Measurements from ENCODE around the gene BAZ1B. TPM values are rescaled to one million over a fixed set of nuclear protein-coding genes. Genes with fewer than 3 reads are reported as not detected.
"Not testable (repeated sequence)": the region's sequence is repeated elsewhere in the genome, so short reads cannot be mapped to it uniquely, and the experiment has no call there.

The BAZ1B gene, protein sequence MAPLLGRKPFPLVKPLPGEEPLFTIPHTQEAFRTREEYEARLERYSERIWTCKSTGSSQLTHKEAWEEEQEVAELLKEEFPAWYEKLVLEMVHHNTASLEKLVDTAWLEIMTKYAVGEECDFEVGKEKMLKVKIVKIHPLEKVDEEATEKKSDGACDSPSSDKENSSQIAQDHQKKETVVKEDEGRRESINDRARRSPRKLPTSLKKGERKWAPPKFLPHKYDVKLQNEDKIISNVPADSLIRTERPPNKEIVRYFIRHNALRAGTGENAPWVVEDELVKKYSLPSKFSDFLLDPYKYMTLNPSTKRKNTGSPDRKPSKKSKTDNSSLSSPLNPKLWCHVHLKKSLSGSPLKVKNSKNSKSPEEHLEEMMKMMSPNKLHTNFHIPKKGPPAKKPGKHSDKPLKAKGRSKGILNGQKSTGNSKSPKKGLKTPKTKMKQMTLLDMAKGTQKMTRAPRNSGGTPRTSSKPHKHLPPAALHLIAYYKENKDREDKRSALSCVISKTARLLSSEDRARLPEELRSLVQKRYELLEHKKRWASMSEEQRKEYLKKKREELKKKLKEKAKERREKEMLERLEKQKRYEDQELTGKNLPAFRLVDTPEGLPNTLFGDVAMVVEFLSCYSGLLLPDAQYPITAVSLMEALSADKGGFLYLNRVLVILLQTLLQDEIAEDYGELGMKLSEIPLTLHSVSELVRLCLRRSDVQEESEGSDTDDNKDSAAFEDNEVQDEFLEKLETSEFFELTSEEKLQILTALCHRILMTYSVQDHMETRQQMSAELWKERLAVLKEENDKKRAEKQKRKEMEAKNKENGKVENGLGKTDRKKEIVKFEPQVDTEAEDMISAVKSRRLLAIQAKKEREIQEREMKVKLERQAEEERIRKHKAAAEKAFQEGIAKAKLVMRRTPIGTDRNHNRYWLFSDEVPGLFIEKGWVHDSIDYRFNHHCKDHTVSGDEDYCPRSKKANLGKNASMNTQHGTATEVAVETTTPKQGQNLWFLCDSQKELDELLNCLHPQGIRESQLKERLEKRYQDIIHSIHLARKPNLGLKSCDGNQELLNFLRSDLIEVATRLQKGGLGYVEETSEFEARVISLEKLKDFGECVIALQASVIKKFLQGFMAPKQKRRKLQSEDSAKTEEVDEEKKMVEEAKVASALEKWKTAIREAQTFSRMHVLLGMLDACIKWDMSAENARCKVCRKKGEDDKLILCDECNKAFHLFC (N-terminal part only)
- 10 to 100 TPM; 76.0 to 90.8 TPM for total RNA-seq

DNA sequence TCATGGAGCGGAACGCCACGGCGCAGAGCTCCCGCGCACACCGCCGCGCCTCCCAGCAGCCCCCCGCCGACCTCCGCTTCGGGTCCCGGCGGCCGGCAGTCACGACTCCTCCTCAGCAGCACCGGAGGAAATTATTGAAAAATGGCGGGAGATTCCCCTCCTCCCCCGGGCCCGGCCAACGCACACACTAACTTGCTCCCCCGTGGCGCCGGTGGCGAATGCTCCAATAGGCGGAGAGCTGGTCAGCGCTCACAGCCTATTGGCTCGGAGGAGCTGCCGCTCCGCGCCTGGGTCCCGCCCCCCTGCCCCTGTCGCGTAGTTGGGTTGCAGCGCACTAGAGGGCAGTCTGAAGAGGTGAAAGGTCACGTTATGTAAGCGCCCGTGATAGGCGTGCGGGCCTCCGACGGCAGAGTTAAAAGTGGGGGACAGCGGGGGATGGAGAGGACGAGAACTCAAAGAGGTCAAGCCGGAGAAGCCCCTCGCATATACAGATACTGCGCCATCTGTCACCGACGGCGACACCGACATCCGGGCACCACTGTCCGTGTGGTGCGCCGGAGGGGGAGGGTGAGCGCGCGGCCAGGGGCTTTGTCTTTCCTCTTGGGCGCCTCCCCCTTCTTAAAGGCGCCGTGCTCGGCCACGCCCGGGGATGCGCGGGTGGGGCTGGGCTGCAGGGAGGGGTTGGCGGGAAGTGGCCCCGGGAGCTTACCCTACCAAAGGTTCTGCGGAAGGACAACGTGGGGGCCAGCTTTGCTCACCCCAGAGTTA lies at the start of gene BAZ1B:
Gene BAZ1B (minus strand): TSS at position 189 of the 768 bp plus-strand sequence. CDS start 360 bp downstream, outside the sequence.
- peak within 1 kb of the TSS; percentile 88 to 99 for H3K27ac Mint-ChIP-seq
- peaks cover 26 to 37% of the 10 kb centered on the region in 2 donors for H3K36me3 Mint-ChIP-seq
- DNase-seq (ENCODE audit: low spot score in 2 of 2): peak; percentile 95 to 98
- ATAC-seq: peak; percentile 94 to 95
- no peaks in the 10 kb centered on the region for H3K9me3 Mint-ChIP-seq

DNA sequence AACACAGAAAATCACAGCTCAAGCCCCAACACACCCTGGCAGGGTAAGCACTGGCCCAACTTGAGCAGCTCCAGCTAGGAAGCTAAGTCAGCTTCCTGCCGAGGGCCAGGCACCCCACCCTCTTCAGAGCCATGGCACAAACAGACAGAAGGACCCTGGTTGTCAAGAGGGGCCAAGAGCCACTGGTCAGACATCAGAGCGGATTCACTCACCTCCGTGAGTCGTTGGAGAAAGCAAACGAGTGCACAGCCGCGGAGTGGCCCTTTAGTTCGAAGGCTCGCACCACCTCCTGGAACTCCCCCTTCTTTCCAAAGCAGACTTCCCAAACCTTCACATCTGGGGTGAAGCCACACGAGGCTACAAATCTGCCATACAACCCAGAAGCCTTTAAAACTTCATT lies 48.9 kb upstream of the BAZ1B start:
- ATAC-seq (no peak), DNase-seq (ENCODE audit: low spot score in 2 of 2) (no peak)
- peak overlapping the region in 1 of 2 donors; percentile 61 for H3K27ac Mint-ChIP-seq
- H3K9me3 Mint-ChIP-seq: no peaks in the 10 kb centered on the region
- H3K36me3 Mint-ChIP-seq: peaks cover 9 to 21% of the 10 kb centered on the region in 2 donors

DNA sequence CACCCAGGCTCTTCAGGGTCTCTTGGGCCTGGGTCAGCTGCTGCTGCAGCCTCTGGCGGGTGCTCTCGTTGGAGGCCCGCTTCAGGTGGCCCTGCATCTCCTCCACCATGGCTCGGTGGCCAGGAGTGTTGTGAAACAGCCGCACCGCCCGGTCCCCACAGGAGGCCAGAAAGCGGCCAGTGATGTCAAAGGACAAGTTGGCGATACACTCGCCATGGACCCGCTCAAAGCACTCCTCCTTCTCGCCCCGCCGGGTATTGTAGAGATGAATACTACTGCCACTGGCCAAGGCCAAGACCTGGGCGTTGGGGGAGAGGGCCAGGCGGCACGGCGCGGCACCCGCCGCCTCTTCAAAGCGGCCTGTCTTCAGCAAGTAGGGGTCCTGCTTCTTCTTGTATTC lies 48.4 kb upstream of the BAZ1B start:
- no peak for ATAC-seq
- H3K9me3 Mint-ChIP-seq: no peaks in the 10 kb centered on the region
- peaks cover 9 to 21% of the 10 kb centered on the region in 2 donors for H3K36me3 Mint-ChIP-seq
- no peak for DNase-seq (ENCODE audit: low spot score in 2 of 2)
- no peak overlapping the region for H3K27ac Mint-ChIP-seq

DNA sequence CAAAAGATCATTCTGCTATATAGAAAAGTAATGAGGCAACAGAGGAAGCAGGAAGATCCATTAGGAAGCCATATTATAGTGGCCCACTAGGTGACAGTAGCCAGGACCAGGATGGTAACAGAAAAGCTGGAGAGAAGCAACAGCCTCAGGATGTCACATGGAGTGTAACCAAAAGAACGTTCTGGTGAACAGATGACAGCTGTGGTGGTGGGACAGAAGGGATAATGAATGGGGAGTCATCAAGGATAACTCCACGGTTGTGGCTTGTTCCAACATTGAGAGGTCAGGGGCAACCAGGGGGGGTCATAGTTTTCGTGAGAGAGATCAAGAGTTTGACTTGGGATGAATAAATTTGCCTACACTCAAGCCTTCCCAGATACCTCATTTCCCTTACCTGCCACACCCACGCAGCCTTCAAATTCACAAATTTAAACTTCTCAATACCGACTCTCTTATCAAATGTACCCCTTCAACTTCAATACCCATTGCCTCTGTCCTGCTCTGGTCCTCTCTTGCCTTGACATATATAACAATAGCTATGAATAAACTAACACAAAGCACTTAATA lies 47.0 kb upstream of the BAZ1B start:
- Mint-ChIP-seq H3K36me3 (peaks cover 9 to 15% of the 10 kb centered on the region in 2 donors), H3K27ac (no peak overlapping the region), H3K9me3 (no peaks in the 10 kb centered on the region)
- ATAC-seq (no peak), DNase-seq (ENCODE audit: low spot score in 2 of 2) (no peak)

DNA sequence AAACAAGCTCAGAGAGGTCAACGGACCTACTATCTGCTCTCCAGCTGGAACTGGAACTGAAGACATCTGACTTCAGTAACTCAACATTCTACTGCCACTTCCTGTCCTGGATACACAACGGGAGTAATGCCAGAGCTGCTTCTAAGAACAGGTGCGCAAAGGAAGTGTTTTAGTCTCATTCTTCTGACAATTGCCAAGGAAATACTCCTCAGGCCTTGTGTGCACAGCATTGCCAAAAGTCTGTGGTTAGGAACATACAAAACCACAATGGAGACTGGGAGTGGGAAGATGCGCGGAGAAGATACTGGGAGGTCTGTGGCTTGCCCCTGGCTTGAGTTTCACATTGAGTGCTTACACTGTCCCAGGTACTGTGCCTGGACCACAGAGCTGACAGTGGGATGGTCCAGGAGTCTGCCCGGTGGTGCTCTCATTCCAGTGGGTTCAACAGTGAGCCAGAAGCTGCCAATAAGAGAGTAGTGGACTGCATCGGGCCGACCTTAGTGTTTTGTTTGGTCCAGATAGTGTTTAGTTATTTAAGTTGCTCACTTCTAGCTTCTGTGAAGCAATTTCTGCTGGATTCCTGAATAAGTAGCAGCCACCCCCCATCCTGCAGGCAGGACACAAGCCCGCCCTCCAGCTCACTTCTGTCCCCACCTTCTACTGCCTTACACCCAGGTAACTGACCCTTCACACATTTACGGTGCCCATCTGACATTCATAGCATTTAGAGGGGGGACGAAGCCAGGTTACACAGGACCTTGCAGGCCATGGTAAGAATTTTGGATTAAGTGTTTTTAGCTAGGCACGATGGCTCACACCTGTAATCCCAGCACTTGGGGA lies 46.0 kb upstream of the BAZ1B start:
- ATAC-seq: peak; percentile 9 to 46
- no peak for DNase-seq (ENCODE audit: low spot score in 2 of 2)
- peaks cover 9 to 11% of the 10 kb centered on the region in 2 donors for H3K36me3 Mint-ChIP-seq
- H3K9me3 Mint-ChIP-seq: no peaks in the 10 kb centered on the region
- H3K27ac Mint-ChIP-seq: no peak overlapping the region

DNA sequence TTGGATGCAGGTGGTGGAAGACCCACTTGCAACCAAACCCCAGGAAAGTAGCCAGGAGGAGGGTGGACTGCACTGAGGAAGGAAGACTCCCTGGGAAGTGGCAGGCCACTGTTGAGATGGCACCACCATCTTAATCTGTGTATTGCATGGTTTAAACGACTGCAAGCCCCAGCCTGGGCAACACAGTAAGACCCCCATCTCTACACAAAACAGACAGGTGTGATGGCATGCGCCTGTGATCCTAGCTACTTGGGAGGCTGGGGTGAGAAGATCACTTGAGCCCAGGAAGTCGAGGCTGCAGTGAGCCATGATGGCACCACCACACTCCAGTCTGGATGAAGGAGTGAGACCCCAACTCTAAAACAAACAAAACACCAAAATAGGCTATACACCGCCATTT lies 45.0 kb upstream of the BAZ1B start:
- DNase-seq (ENCODE audit: low spot score in 2 of 2): no peak
- Mint-ChIP-seq H3K36me3 (peaks cover 3 to 9% of the 10 kb centered on the region in 2 donors), H3K9me3 (no peaks in the 10 kb centered on the region), H3K27ac (peak overlapping the region in 1 of 2 donors; percentile 82)
- ATAC-seq: no peak

DNA sequence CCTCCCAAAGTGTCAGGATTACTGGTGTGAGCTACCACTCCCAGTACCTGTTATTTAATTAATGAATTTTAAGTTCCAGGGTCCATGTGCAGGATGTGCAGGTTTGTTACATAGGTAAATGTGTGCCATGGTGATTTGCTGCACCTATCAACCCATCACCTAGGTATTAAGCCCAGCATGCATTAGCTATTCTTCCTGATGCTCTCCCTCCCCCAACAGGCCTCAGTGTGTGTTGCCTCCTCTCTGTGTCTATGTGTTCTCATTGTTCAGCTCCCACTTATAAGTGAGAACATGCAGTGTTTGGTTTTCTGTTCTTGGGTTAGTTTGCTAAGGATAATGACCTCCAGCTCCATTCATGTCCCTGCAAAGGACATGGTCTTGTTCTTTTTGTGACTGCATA lies 44.3 kb upstream of the BAZ1B start:
- ATAC-seq; DNase-seq (ENCODE audit: low spot score in 2 of 2); H3K9me3 Mint-ChIP-seq; H3K36me3 Mint-ChIP-seq: not testable (repeated sequence)
- peak overlapping the region in 1 of 2 donors; percentile 82 for H3K27ac Mint-ChIP-seq

DNA sequence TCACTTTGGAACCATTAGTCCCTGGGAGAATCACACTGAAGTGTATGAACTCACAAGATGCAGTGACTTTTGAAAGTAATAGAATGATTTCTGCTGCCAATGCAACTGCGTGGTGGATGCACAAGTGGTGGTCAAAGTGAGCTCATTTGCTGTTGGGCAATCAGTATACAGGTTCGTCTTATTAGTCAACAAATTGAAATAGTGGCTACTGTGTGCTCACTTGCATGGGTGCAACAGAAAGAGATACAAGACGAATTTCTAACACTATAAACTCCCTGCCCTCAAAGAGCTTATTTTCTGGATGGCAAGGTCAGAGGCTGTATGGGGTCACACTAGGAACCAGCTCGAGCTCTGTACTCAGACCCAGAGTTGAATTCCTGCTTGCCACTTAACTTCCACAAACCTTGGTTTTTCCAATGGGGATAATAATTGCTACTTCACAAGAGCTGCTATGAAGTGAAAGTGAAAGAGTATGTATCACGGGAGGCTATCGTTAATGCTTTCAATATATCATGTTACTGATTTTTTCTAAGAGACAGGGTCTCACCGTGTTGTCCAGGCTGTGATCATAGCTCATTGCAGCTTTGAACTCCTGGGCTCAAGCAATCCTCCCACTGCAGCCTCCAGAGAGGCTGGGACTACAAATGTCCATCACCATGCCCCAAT lies 43.7 kb upstream of the BAZ1B start:
- peaks cover 0 to 6% of the 10 kb centered on the region in 2 donors for H3K36me3 Mint-ChIP-seq
- H3K9me3 Mint-ChIP-seq: no peaks in the 10 kb centered on the region
- DNase-seq (ENCODE audit: low spot score in 2 of 2) (no peak), ATAC-seq (peak in 1 of 2 donors; percentile 33)
- H3K27ac Mint-ChIP-seq: peak overlapping the region in 1 of 2 donors; percentile 82

DNA sequence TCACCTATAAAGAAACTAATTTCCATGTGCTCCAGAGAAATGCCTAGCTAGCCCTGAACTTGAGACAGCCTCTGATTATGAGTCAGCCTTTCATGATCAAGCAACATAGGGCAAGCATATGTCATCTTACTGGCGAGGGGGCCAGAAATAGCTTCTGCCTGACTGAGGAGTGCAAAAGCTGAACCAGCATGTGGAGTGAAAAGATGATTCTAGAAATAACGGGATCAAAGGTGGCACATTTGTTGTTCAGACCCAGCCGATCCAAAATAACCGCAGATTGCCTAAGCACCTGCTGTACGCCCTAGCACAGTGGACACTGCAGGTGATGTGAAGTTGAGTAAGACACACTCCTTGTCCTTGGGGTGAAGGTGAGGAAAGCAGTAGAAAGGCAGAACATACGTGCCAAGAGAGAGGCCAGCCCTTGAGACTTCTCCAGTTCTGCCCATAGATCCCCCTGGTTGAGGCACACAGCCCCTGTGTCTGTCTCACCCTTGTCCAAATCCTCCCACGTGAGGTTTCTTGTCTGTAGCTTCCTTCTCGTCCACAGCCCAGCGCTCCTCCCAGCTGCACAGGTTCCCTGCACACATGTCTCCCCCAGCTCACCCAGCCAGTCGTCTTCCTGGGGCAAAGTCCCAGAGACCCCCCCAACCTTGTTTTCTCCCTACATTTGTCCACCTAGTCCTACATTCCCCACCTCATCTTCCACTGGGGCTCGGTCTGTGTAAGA lies 38.2 kb upstream of the BAZ1B start:
- H3K27ac Mint-ChIP-seq: no peak overlapping the region

DNA sequence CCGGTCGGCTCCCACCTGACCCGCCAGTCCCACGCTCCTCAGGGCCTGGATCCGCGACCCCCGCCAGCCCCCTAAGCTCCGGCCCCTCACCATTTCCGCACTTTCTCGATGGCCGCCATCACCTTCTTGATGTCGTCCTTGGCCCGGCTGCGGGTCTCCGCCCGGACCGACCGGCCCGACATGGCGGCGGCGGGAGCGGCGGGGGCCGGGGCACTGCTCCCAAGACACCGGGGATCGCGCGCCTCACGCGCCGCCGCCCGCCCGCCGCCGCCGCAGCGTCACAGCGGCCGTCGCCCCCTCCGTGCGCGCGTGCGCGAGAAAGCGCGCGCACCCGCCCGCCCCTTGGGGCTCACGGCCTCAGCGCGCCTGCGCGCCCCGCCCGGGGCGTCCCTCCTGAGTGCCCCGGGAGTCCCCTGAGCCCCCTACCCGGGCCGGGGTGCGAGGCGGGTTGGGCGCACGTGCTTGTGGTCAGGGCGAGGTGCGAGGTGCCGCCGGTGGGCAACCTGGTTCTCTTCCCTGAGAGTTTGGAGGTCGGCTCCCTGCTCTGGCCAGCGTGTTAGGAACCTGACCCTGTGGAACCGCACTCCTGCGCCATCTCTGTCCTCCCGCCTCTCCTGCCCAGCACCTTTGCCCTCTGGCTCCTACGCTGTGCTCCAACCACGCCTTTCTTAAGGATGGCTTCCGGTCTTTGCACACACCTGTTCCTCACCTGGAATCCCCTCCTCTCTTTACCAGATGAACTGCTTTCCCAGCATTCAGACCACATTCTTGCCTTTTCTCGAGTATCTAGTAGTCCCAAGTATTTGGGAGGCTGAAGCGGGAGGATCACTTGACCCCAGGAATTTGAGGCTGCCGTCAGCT lies 35.5 kb upstream of the BAZ1B start, which contains the start of gene BCL7B:
Gene BCL7B (minus strand): TSS at position 294 of the 861 bp plus-strand sequence. CDS start 112 bp downstream, at position 182.
- peak; percentile 81 to 89 for DNase-seq (ENCODE audit: low spot score in 2 of 2)
- ATAC-seq: peak; percentile 61 to 74
- no peaks in the 10 kb centered on the region for H3K9me3 Mint-ChIP-seq
- H3K36me3 Mint-ChIP-seq: peaks cover 14 to 15% of the 10 kb centered on the region in 2 donors
- H3K27ac Mint-ChIP-seq: peak within 1 kb of the TSS; percentile 92 to 97

More for the DNA sequence above, 38.2 kb upstream of the BAZ1B start:
- Mint-ChIP-seq H3K36me3 (peaks cover 8 to 13% of the 10 kb centered on the region in 2 donors), H3K9me3 (no peaks in the 10 kb centered on the region)
- DNase-seq (ENCODE audit: low spot score in 2 of 2) (peak in 1 of 2 donors; percentile 23), ATAC-seq (no peak)

DNA sequence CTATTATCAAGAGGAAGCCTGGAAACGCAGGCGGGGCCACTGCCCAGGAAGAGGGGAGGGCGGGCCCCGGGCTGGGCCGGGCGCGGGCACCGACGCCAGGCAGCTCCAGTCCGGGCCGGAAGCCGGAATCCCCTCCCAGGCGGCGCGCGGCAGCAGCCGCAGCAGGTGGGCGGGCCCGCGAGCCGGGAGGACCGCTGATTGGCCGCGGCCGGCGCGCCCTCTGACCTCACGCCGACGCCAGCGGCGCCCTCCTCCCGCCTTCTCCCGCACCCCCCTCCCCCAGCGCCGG lies 35.0 kb upstream of the BAZ1B start:
- peak overlapping the region; percentile 81 to 92 for H3K27ac Mint-ChIP-seq
- ATAC-seq: peak; percentile 92 to 93
- peak; percentile 93 to 96 for DNase-seq (ENCODE audit: low spot score in 2 of 2)
- H3K9me3 Mint-ChIP-seq: no peaks in the 10 kb centered on the region
- H3K36me3 Mint-ChIP-seq: peaks cover 14 to 18% of the 10 kb centered on the region in 2 donors

DNA sequence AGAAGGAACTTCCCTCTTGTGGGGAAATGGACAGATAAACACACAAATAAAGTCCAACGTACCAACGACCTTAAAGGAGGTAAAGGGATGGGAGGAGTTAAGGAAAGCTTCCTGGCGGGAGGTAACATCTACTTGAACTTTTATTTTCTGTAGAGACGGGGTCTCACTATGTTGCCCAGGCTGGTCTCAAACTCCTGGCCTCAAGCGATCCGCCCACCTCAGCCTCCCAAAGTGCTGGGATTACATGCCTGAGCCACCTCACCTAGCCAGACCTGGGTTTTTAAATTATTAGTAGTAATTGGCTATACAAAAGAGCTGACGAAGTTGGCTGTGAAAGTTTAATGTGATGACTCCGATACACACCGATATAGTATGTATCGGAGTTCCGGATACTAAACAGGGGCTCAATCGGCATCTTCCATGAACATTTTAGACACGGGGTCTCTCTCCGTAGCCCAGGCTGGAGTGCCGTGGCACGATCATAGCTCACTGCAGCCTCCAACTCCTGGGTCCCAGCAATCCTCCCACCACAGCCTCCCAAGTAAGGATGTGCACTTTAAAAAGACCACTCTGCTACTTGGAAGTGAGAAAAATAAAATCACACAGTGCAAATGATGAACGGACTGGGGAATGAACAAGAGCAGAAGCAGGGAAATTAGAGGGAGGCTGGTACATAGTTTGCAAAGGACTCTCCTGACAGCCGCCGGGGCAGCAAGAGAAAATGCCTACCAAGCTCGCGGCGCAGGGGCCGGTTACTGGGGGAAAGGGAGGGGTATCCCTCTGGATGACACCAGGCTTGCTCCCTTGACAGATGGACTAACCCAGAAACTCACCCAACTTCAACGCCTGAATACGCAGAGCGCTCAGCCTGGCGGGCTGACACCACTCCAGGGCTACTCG lies 34.4 kb upstream of the BAZ1B start:
- Mint-ChIP-seq H3K27ac (peak overlapping the region; percentile 89 to 92), H3K36me3 (peaks cover 14 to 20% of the 10 kb centered on the region in 2 donors), H3K9me3 (no peaks in the 10 kb centered on the region)
- DNase-seq (ENCODE audit: low spot score in 2 of 2) (no peak), ATAC-seq (no peak)

Measured in activated naive CD4-positive, alpha-beta T cell treated with anti-CD3 and anti-CD28 coated beads, Interleukin-2, amount 50 U/mL, for 72 hours (primary cell).